Heart right ventricle (tissue), 16 donors: ENCODE measurements around the gene GNG12. TPM values are rescaled to one million over a fixed set of nuclear protein-coding genes. Genes with fewer than 3 reads are reported as not detected.
"Not testable (repeated sequence)": the region's sequence is repeated elsewhere in the genome, so short reads cannot be mapped to it uniquely, and the experiment has no call there.

ENCODE experiments used
- ATAC-seq, 8 donors: fragments of 200-7000 bp; cut with Tn5 transposase; one replicate each; pipeline ENCODE4 v1.9.1; 2020; ENCODE audit warnings: mild to moderate bottlenecking in 8 of 8, moderate library complexity in 8 of 8, moderate number of reproducible peaks in 1 of 8
- DNase-seq, 2 donors: peaks; one replicate each; pipeline ENCODE4 v3.0.0-alpha.2; 2020
- H3K27ac ChIP-seq, 10 donors: fragments of 200-600 bp; sonication (generic) in 2 of 10; one replicate each; pipeline versions ENCODE4 v1.5.0 to v1.8.0; 2020 to 2022; ENCODE audit warnings: mild to moderate bottlenecking in 3 of 10
- H3K27me3 ChIP-seq, 7 donors: fragments of 200-600 bp; one replicate each; pipeline ENCODE4 v1.8.0; 2021 to 2022; ENCODE audit warnings: mild to moderate bottlenecking in 2 of 7
- H3K36me3 ChIP-seq, 9 donors: fragments of 200-600 bp; sonication (generic) in 1 of 9; one replicate each; pipeline versions ENCODE4 v1.5.0 to v1.8.0; 2020 to 2022; ENCODE audit warnings: mild to moderate bottlenecking in 2 of 9
- H3K4me1 ChIP-seq, 9 donors: fragments of 200-600 bp; sonication (generic) in 1 of 9; one replicate each; pipeline versions ENCODE4 v1.5.0 to v1.8.0; 2020 to 2022; ENCODE audit warnings: mild to moderate bottlenecking in 4 of 9
- H3K4me3 ChIP-seq, 10 donors: fragments of 200-600 bp; sonication (generic) in 2 of 10; one replicate each; pipeline versions ENCODE4 v1.5.0 to v1.8.0; 2020 to 2022; ENCODE audit warnings: mild to moderate bottlenecking in 7 of 10, moderate library complexity in 2 of 10
- H3K9me3 ChIP-seq, 11 donors: fragments of 200-600 bp in 10 of 11; sonication (generic) in 2 of 11; one replicate each; pipeline versions ENCODE4 v1.5.0 to v1.8.0; 2013 to 2022; ENCODE audit warnings: mild to moderate bottlenecking in 2 of 11, control low read depth in 1 of 11, moderate library complexity in 1 of 11
- WGBS, 2 donors: extraction: QIAGEN DNeasy Blood & Tissue Kit; methylation state at CpG; one replicate each; pipeline ENCODE4 v1.1.7; 2013; ENCODE audit warnings: inconsistent platforms in 1 of 2; 5-methylcytosine and 5-hydroxymethylcytosine counted together
- intact Hi-C, 10 donors: fragments of 100-400 bp; cut with DNase I; formaldehyde crosslinking; loops; one replicate each; pipeline versions ENCODE4 v1.11.1 to v1.14.2; 2022
- polyA plus RNA-seq, 2 donors: library from polyadenylated mRNA; stranded (reverse); fragments of 200-250 nt; gene quantifications; one replicate each; pipeline ENCODE4 v1.2.3, GENCODE V29; 2013
- total RNA-seq, 10 donors: library from RNA; stranded (reverse); fragmentation: NEBNext Ultra II Directional in 3 of 10; extraction: Animal tissue kit (Norgen Biotek cat#: 25700) in 3 of 10; gene quantifications; one replicate each; pipeline versions ENCODE4 v1.2.1 to v1.2.4, GENCODE V29; 2021 to 2023
- TF ChIP-seq, protein P1 (sequence below), 9 donors: fragments of 200-600 bp; sonication (generic) in 2 of 9; IDR thresholded peaks; one replicate each; pipeline versions ENCODE4 v1.5.0 to v1.8.0; 2021 to 2022; ENCODE audit warnings: antibody characterized with exemption in 9 of 9, mild to moderate bottlenecking in 5 of 9, moderate library complexity in 1 of 9
- donor health status: Arrhythmogenic right ventricular cardiomyopathy.
- donor health status: ischemic (EF 13 %, LVEDD 7.1; RV severe dilation, severe dysfunction).
- donor health status: healthy with polysubstance abuse.
- donor health status: DM: no; HTN: yes; CAD: no.
- donor health status: DM: no; HTN: no; CAD: no.
- donor health status: ischemic (EF 25% LVEDD 6.9; RV normal size, moderate dysfunction).
- donor health status: ischemic (EF 25% LVEDD 5.7; RV mildly dilated, moderate dysfunction).
- donor health status: healthy.
- donor health status: DM: yes; HTN: yes; CAD: no.
- donor health status: Ischemic cardiomyopathy.
- donor health status: ischemic (EF 35%, LVEDD 5.7; RV mildly dilated, moderate dysfunction).
- donor health status: nonischemic (EF 11% LVEDD 7.7; RV severe dilation, severe dysfunction).
- donor health status: DM: yes; HTN: yes; CAD: no.
- donor health status: PGD.
- donor health status: ischemic (EF 29% LVEDD 5.4; RV normal size, mild dysfunction).
- donor health status: nonischemic (EF 23%, LVEDD 6.1; RV moderate dilation, normal function).

The GNG12 gene
- total and polyA plus RNA-seq, 12 donors: 8.5 to 49.4 (median 34.5) TPM

DNA sequence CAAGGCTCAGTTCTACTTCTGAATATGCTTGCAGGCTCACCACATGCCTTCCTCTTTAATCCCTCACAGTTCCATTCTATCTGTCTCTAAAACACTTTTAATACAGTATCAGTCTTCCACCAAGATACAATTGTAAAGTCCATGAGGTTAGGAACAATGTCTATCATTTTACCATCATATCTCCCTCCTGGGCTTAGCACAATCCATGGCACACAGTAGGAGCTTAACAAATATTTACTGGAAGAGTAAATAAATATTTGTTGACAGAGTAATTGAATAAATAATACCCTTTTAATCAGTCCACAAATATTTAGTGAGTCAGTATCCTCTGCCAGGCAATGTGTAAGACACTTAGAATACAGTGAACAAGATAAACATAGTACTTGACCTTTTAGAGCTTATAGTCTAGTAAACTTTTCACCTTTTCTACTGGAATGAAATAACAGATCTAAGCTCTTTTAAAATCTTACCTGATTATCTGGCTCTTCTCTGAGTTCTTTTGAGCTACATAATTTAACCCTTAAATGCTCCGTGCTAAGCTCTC lies 160.9 kb downstream of the GNG12 start:
- H3K4me3 ChIP-seq: no peak overlapping the region
- no peak overlapping the region for H3K27ac ChIP-seq
- peak in 2 of 8 donors; percentile 47 to 63 for ATAC-seq
- no peaks in the 10 kb centered on the region for H3K9me3 ChIP-seq
- WGBS, 2 donors: 95 to 98% methylated on average over 1 of the region's 1 CpG
- intact Hi-C loops: loop anchor here in 1 of 10 donors (5.0 kb wide), 1 partner anchor 110 kb away; no protein-coding TSS in a partner anchor
- H3K4me1 ChIP-seq: peaks cover 4 to 17% (median 12%) of the 10 kb centered on the region in 9 donors
- no peaks in the 10 kb centered on the region for H3K36me3 ChIP-seq
- H3K27me3 ChIP-seq: no peaks in the 10 kb centered on the region
- DNase-seq: no peak
- TF ChIP-seq, protein P1, sequence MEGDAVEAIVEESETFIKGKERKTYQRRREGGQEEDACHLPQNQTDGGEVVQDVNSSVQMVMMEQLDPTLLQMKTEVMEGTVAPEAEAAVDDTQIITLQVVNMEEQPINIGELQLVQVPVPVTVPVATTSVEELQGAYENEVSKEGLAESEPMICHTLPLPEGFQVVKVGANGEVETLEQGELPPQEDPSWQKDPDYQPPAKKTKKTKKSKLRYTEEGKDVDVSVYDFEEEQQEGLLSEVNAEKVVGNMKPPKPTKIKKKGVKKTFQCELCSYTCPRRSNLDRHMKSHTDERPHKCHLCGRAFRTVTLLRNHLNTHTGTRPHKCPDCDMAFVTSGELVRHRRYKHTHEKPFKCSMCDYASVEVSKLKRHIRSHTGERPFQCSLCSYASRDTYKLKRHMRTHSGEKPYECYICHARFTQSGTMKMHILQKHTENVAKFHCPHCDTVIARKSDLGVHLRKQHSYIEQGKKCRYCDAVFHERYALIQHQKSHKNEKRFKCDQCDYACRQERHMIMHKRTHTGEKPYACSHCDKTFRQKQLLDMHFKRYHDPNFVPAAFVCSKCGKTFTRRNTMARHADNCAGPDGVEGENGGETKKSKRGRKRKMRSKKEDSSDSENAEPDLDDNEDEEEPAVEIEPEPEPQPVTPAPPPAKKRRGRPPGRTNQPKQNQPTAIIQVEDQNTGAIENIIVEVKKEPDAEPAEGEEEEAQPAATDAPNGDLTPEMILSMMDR (IDR thresholded peaks at IDR 0.05): no peak

DNA sequence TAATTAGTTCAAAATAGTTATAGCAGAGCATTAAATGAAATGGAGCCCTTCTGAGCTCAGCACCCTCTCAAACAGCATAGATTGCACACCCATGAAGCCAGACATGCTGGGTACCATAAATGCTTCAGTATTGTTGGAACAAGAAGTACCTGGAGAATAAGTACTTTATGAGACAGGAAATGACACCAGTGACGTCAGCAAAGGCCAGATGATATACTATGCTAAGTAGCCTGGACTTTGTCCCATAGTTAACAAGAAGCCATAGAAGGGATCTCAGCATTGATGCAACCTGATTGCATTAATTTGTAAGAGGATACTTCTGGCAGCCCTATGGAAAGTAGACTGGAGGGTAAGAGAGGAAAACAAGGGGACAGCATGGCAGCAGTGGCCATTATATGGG lies 164.6 kb downstream of the GNG12 start:
- intact Hi-C loops: loop anchor here in 1 of 10 donors (10.0 kb wide), 1 partner anchor 74 kb away; no protein-coding TSS in a partner anchor

DNA sequence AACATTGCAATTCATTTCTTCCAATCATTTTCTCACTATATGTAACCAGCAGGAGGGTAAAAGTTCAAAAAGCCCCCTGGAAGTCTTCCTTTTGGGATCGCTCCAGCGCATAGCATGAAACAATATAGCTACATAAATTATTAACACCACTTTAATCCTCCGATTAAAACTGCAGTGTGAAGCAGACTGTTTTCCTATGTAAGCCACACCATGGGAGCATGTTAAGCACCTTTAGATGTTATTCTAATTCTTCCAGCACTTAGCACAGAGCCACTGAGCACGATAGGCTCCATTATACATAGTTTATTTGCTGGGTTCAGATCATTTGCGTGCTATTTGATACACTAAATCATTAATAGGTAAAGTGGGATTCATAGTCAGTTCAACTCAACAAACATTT lies 166.6 kb downstream of the GNG12 start:
- no peak for ATAC-seq
- TF ChIP-seq, protein P1 (IDR thresholded peaks at IDR 0.05): no peak
- no peaks in the 10 kb centered on the region for H3K27me3 ChIP-seq
- peaks cover 0 to 4% (median 0%) of the 10 kb centered on the region in 9 donors for H3K4me1 ChIP-seq
- H3K4me3 ChIP-seq: no peak overlapping the region
- DNase-seq: no peak
- no peak overlapping the region for H3K27ac ChIP-seq
- H3K9me3 ChIP-seq: no peaks in the 10 kb centered on the region
- intact Hi-C loops: loop anchor here in 1 of 10 donors (10.0 kb wide), 1 partner anchor 72 kb away; no protein-coding TSS in a partner anchor
- WGBS, 2 donors: 95 to 96% methylated on average over 5 of the region's 5 CpGs
- no peaks in the 10 kb centered on the region for H3K36me3 ChIP-seq

More for the DNA sequence above, 164.6 kb downstream of the GNG12 start:
- Histone ChIP-seq H3K36me3 (no peaks in the 10 kb centered on the region), H3K27me3 (no peaks in the 10 kb centered on the region), H3K27ac (no peak overlapping the region), H3K9me3 (no peaks in the 10 kb centered on the region), H3K4me1 (peaks cover 0 to 3% (median 0%) of the 10 kb centered on the region in 9 donors), H3K4me3 (no peak overlapping the region)
- DNase-seq (no peak), ATAC-seq (no peak)
- 37 to 58% methylated on average over 1 of the region's 1 CpG for WGBS, 2 donors
- TF ChIP-seq, protein P1 (IDR thresholded peaks at IDR 0.05): no peak

DNA sequence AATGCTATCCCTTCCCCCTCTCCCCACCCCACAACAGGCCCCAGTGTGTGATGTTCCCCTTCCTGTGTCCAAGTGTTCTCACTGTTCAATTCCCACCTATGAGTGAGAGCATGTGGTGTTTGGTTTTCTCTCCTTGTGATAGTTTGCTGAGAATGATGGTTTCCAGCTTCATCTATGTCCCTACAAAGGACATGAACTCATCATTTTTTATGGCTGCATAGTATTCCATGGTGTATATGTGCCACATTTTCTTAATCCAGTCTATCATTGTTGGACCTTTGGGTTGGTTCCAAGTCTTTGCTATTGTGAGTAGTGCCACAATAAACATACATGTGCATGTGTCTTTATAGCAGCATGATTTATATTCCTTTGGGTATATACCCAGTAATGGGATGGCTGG lies 168.0 kb downstream of the GNG12 start:
- H3K4me1 ChIP-seq, ATAC-seq, H3K27ac ChIP-seq: not testable (repeated sequence)

DNA sequence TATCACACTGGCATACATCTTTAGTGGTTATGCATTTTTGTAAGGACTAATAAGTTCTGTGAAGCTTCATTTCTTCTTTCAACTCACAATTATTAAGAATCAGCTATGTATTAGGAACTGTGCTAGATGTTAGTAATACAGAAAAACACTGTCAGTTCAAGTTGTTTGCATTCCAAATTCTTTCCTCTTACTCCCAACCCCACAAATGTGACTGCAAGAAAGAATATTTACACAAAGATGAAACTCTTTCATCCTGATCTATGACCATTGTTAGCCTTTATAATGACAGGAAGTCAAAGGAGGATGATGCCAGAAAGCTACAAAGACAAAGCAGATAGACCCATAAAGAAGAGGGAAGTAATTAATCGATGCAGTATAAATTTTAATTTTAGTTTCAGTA lies 169.2 kb downstream of the GNG12 start:
- no peak overlapping the region for H3K27ac ChIP-seq
- no peak for ATAC-seq

More for the DNA sequence above, 168.0 kb downstream of the GNG12 start:
- not testable (repeated sequence) for DNase-seq, H3K36me3 ChIP-seq, H3K9me3 ChIP-seq, H3K4me3 ChIP-seq, H3K27me3 ChIP-seq
- intact Hi-C loops: loop anchor here in 1 of 10 donors (10.0 kb wide), 1 partner anchor 71 kb away; no protein-coding TSS in a partner anchor

More for the DNA sequence above, 169.2 kb downstream of the GNG12 start:
- Histone ChIP-seq H3K4me1 (peaks cover 0 to 4% (median 0%) of the 10 kb centered on the region in 9 donors), H3K27me3 (no peaks in the 10 kb centered on the region), H3K36me3 (no peaks in the 10 kb centered on the region), H3K9me3 (no peaks in the 10 kb centered on the region), H3K4me3 (no peak overlapping the region)
- WGBS, 2 donors: 52 to 73% methylated on average over 1 of the region's 1 CpG
- intact Hi-C loops: loop anchor here in 1 of 10 donors (10.0 kb wide), 1 partner anchor 69 kb away; no protein-coding TSS in a partner anchor
- TF ChIP-seq, protein P1 (IDR thresholded peaks at IDR 0.05): no peak
- DNase-seq: no peak
